ENCODE results near the gene SGCA.

DNA sequence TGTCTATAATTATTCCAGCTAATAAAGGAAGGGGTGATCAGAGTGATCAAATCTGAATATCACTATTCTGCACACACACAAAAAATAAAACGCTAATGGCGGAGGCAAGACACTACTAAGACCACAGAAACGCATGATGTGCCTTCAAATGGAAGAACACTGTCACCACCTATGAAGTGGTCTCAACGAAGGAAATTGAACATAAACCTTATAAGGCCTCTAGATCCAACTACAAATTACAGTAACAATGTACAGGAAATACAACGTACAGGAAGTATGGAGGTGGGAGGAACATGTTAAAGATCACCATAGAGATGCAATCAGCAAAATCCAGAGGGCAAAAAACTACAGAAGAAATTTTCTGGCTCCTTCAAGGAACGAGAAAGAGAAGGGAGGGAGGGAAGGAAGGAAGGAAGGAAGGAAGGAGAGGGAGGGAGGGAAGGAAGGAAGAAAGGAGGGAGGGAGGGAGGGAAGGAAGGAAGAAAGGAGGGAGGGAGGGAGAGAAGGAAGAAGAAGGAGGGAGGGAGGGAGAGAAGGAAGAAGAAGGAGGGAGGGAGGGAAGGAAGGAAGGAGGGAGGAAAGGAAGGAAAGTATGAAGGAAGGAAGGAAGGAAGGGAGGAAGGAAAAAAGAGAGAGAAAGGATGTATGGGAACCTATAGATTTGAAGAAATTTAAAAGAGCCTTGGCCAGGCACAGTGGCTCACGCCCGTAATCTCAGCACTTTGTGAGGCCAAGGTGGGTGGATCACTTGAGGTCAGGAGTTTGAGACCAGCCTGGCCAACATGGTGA is 3.1 kb upstream of the SGCA start:
- TF ChIP-seq, protein P1, sequence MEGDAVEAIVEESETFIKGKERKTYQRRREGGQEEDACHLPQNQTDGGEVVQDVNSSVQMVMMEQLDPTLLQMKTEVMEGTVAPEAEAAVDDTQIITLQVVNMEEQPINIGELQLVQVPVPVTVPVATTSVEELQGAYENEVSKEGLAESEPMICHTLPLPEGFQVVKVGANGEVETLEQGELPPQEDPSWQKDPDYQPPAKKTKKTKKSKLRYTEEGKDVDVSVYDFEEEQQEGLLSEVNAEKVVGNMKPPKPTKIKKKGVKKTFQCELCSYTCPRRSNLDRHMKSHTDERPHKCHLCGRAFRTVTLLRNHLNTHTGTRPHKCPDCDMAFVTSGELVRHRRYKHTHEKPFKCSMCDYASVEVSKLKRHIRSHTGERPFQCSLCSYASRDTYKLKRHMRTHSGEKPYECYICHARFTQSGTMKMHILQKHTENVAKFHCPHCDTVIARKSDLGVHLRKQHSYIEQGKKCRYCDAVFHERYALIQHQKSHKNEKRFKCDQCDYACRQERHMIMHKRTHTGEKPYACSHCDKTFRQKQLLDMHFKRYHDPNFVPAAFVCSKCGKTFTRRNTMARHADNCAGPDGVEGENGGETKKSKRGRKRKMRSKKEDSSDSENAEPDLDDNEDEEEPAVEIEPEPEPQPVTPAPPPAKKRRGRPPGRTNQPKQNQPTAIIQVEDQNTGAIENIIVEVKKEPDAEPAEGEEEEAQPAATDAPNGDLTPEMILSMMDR (IDR thresholded peaks at IDR 0.05; ENCODE audit: borderline replicate concordance, extremely low read depth, low read length, poor library complexity, severe bottlenecking), result no peak
- no peak for TF ChIP-seq EZH2 (IDR thresholded peaks at IDR 0.05; ENCODE audit: borderline replicate concordance, low read depth, low read length, severe bottlenecking)
